H1 (cell line): ENCODE data around the gene DCP2. TPM values are rescaled to one million over a fixed set of nuclear protein-coding genes. Genes with fewer than 3 reads are reported as not detected.

Source experiments
- CTCF ChIA-PET: fragments of 300-600 bp; sonication (Branson Sonifier 250); formaldehyde crosslinking; loops from one replicate; lab custom pipeline; 2021; ENCODE audit not compliant: partially characterized antibody; lab: Charles Lee
- POLR2A ChIA-PET: fragments of 300-600 bp; sonication (Branson Sonifier 250); formaldehyde crosslinking; loops from one replicate; lab custom pipeline; 2021; ENCODE audit warnings: inconsistent platforms; ENCODE audit not compliant: partially characterized antibody; lab: Charles Lee
- DNase-seq, 2 experiments: peaks; one replicate each; pipeline versions ENCODE4 v3.0.0 to v3.0.0-alpha.2; 2010 to 2022; ENCODE audit warnings: low spot score in 2 of 2, low read depth in 1 of 2, mixed read lengths in 1 of 2
- FAIRE-seq: peaks from 2 replicates; lab custom pipeline; 2011; peaks lifted over from hg19 to GRCh38; lab: Jason Lieb, UNC
- H2AFZ ChIP-seq: 2 replicates; pipeline ENCODE4 v1.8.1; 2012; ENCODE audit warnings: low read length, inconsistent platforms
- H2AK5ac ChIP-seq: 2 replicates; pipeline ENCODE4 v1.6.1; 2013; ENCODE audit warnings: low read depth, low read length
- H2BK120ac ChIP-seq: replicated peaks from 2 replicates; pipeline ENCODE3; 2013; ENCODE audit warnings: low read depth, low read length, inconsistent platforms
- H2BK12ac ChIP-seq: 2 replicates; pipeline ENCODE4 v1.6.1; 2013; ENCODE audit warnings: low read depth, low read length
- H2BK15ac ChIP-seq: 2 replicates; pipeline ENCODE4 v1.6.1; 2013; ENCODE audit warnings: low read length
- H2BK20ac ChIP-seq: 2 replicates; pipeline ENCODE4 v1.6.1; 2013; ENCODE audit warnings: low read length
- H2BK5ac ChIP-seq: 2 replicates; pipeline ENCODE4 v1.6.1; 2013; ENCODE audit warnings: low read depth, low read length
- H3K14ac ChIP-seq: 2 replicates; pipeline ENCODE4 v1.6.1; 2013; ENCODE audit warnings: inconsistent platforms; ENCODE audit not compliant: insufficient read length
- H3K18ac ChIP-seq: 2 replicates; pipeline ENCODE4 v1.6.1; 2013; ENCODE audit warnings: low read length; ENCODE audit errors: extremely low read depth
- H3K23ac ChIP-seq: 2 replicates; pipeline ENCODE4 v1.6.1; 2013; ENCODE audit warnings: inconsistent platforms; ENCODE audit not compliant: insufficient read length
- H3K23me2 ChIP-seq: 2 replicates; pipeline ENCODE4 v1.6.1; 2013; ENCODE audit warnings: low read depth, low read length
- H3K27ac ChIP-seq: 2 replicates; pipeline ENCODE4 v1.6.1; 2011; ENCODE audit warnings: low read depth, low read length, inconsistent platforms
- H3K27me3 ChIP-seq, 4 experiments: replicated peaks in 1 of 4; 1 replicate in 1 of 4; 2 replicates in 3 of 4; pipeline versions ENCODE4 v1.6.1 to v1.8.1; 2011 to 2013; ENCODE audit warnings: low read length in 3 of 4, mild to moderate bottlenecking in 3 of 4, inconsistent platforms in 2 of 4, mixed read lengths in 2 of 4, moderate library complexity in 1 of 4; ENCODE audit not compliant: control insufficient read depth in 3 of 4, insufficient read depth in 3 of 4; ENCODE audit errors: extremely low read depth in 1 of 4
- H3K36me3 ChIP-seq, 4 experiments: 2 replicates each; pipeline versions ENCODE4 v1.6.1 to v1.8.1; 2011 to 2013; ENCODE audit warnings: mild to moderate bottlenecking in 4 of 4, low read length in 3 of 4, moderate library complexity in 2 of 4, control low read depth in 1 of 4, inconsistent platforms in 1 of 4; ENCODE audit not compliant: insufficient read depth in 4 of 4, control insufficient read depth in 2 of 4
- H3K4ac ChIP-seq: replicated peaks from 2 replicates; pipeline ENCODE3; 2013; ENCODE audit warnings: low read length, low read depth, mixed read lengths, inconsistent platforms; ENCODE audit not compliant: insufficient read length
- H3K4me1 ChIP-seq, 4 experiments: replicated peaks in 1 of 4; 1 replicate in 1 of 4; 2 replicates in 3 of 4; pipeline versions ENCODE4 v1.6.1 to v1.8.1; 2011 to 2013; ENCODE audit warnings: low read length in 3 of 4, inconsistent platforms in 2 of 4, mixed read lengths in 1 of 4; ENCODE audit not compliant: insufficient read depth in 4 of 4, control insufficient read depth in 3 of 4
- H3K4me2 ChIP-seq, 2 experiments: 2 replicates each; pipeline versions ENCODE4 v1.6.1 to v1.8.1; 2011 to 2013; ENCODE audit warnings: low read depth in 2 of 2, low read length in 2 of 2, control low read depth in 1 of 2, inconsistent platforms in 1 of 2, mild to moderate bottlenecking in 1 of 2; ENCODE audit not compliant: insufficient read depth in 1 of 2
- H3K4me3 ChIP-seq, 4 experiments: fragments of 200-600, 300-600 bp in 1 of 4; sonication (generic), shearing (Covaris generic), sonication (Bioruptor Twin) in 1 of 4; 2 replicates each; pipeline versions ENCODE4 v1.5.1 to v1.8.1; 2011 to 2016; ENCODE audit warnings: low read length in 4 of 4, low read depth in 3 of 4, control low read depth in 2 of 4, inconsistent platforms in 2 of 4, mild to moderate bottlenecking in 2 of 4, mixed read lengths in 1 of 4, moderate library complexity in 1 of 4; ENCODE audit not compliant: insufficient read depth in 2 of 4; ENCODE audit errors: extremely low read depth in 1 of 4
- H3K56ac ChIP-seq: replicated peaks from 2 replicates; pipeline ENCODE3; 2013; ENCODE audit warnings: low read depth, mild to moderate bottlenecking, mixed read lengths, low read length, inconsistent platforms; ENCODE audit not compliant: insufficient read length
- H3K79me1 ChIP-seq: 2 replicates; pipeline ENCODE4 v1.6.1; 2013; ENCODE audit warnings: low read depth, low read length, control low read depth
- H3K79me2 ChIP-seq, 2 experiments: 2 replicates each; pipeline versions ENCODE4 v1.6.1 to v1.8.1; 2012 to 2013; ENCODE audit warnings: low read length in 2 of 2, mild to moderate bottlenecking in 2 of 2, inconsistent platforms in 1 of 2; ENCODE audit not compliant: insufficient read depth in 2 of 2, control insufficient read depth in 1 of 2
- H3K9ac ChIP-seq, 4 experiments: replicated peaks in 1 of 4; 1 replicate in 1 of 4; 2 replicates in 3 of 4; pipeline versions ENCODE4 v1.6.1 to v1.8.1; 2011 to 2013; ENCODE audit warnings: low read depth in 3 of 4, low read length in 3 of 4, control low read depth in 2 of 4, mild to moderate bottlenecking in 2 of 4, moderate library complexity in 2 of 4, inconsistent platforms in 1 of 4; ENCODE audit errors: extremely low read depth in 1 of 4
- H3K9me3 ChIP-seq, 2 experiments: 2 replicates each; pipeline versions ENCODE4 v1.6.1 to v1.8.1; 2012 to 2013; ENCODE audit warnings: mild to moderate bottlenecking in 2 of 2, moderate library complexity in 2 of 2, control low read depth in 1 of 2, inconsistent platforms in 1 of 2, low read depth in 1 of 2, low read length in 1 of 2, mixed read lengths in 1 of 2; ENCODE audit not compliant: insufficient read depth in 2 of 2
- H4K20me1 ChIP-seq, 2 experiments: replicated peaks in 1 of 2; 2 replicates each; pipeline versions ENCODE3 to v1.8.1; 2011 to 2013; ENCODE audit warnings: inconsistent platforms in 2 of 2, low read length in 2 of 2, mild to moderate bottlenecking in 1 of 2; ENCODE audit not compliant: insufficient read depth in 2 of 2, control insufficient read depth in 1 of 2
- H4K5ac ChIP-seq: 2 replicates; pipeline ENCODE4 v1.6.1; 2013; ENCODE audit warnings: low read length, low read depth, mixed read lengths, inconsistent platforms; ENCODE audit not compliant: insufficient read length
- H4K8ac ChIP-seq: 2 replicates; pipeline ENCODE4 v1.8.0; 2013; ENCODE audit warnings: mild to moderate bottlenecking, moderate library complexity, low read length, inconsistent platforms; ENCODE audit not compliant: insufficient read depth; ENCODE audit errors: extremely low read depth
- H4K91ac ChIP-seq: replicated peaks from 2 replicates; pipeline ENCODE3; 2013; ENCODE audit warnings: low read length, mixed read lengths, inconsistent platforms; ENCODE audit not compliant: insufficient read length
- CEBPB ChIP-seq: IDR thresholded peaks from 2 replicates; pipeline ENCODE4 v1.6.1; 2012; ENCODE audit warnings: low read depth, low read length
- CTBP2 ChIP-seq: IDR thresholded peaks from 2 replicates; pipeline ENCODE4 v1.7.0; 2011; ENCODE audit warnings: borderline replicate concordance, mild to moderate bottlenecking, moderate library complexity, mixed read lengths, low read length; ENCODE audit not compliant: insufficient read depth, insufficient read length
- JUN ChIP-seq: IDR thresholded peaks from 2 replicates; pipeline ENCODE4 v1.6.1; 2011; ENCODE audit warnings: low read depth, mild to moderate bottlenecking, improper control_type of control experiment, low read length
- KDM1A ChIP-seq: fragments of 200-600, 300-600 bp; sonication (generic); IDR thresholded peaks from 2 replicates; pipeline ENCODE4 v1.7.1; 2016; ENCODE audit warnings: mild to moderate bottlenecking, low read length, borderline replicate concordance
- SP4 ChIP-seq: IDR thresholded peaks from 2 replicates; pipeline ENCODE4 v1.6.1; 2012; ENCODE audit warnings: low read length, inconsistent platforms
- TAF7 ChIP-seq: optimal IDR thresholded peaks from 2 replicates; pipeline ENCODE3; 2011; ENCODE audit warnings: low read depth, mild to moderate bottlenecking, inconsistent platforms, low read length, moderate library complexity, borderline replicate concordance
- WGBS, 2 experiments: shearing (Covaris generic) in 1 of 2; methylation state at CpG; one replicate each; pipeline versions ENCODE4 v1.1.6 to v1.1.7; 2013 to 2015; ENCODE audit warnings: low lambda C conversion rate in 2 of 2, mixed read lengths in 2 of 2, inconsistent platforms in 1 of 2, low coverage in 1 of 2, missing lambda C conversion rate in 1 of 2; ENCODE audit not compliant: insufficient replicate concordance in 2 of 2, insufficient coverage in 1 of 2, insufficient read length in 1 of 2; ENCODE audit errors: extremely low coverage in 1 of 2, missing lambda C conversion rate in 1 of 2; 5-methylcytosine and 5-hydroxymethylcytosine counted together
- polyA plus RNA-seq, 7 experiments: library from polyadenylated mRNA; depleted of rRNA in 3 of 7; stranded (reverse) in 5 of 7; unstranded in 2 of 7; fragments of >200 nt in 5 of 7; fragments of 200-250 nt in 2 of 7; gene quantifications; 1 replicate in 5 of 7; 2 replicates in 1 of 7; 4 replicates in 1 of 7; pipeline versions ENCODE4 v1.2.1 to v1.2.3, GENCODE V29; 2011 to 2013; ENCODE audit warnings: missing spikeins in 2 of 7, mixed read lengths in 2 of 7
- total RNA-seq: library from RNA; stranded (reverse); fragmentation: NEBNext Ultra II Directional; extraction: Animal tissue kit (Norgen Biotek cat#: 25700); gene quantifications from 2 replicates; pipeline ENCODE4 v1.2.1, GENCODE V29; 2021

Gene DCP2
- total and polyA plus RNA-seq, 2 of the 8 experiments (the other 6 are each of a cell fraction or from before 2014, with no cell fraction given): 14.4 to 162 TPM

- no peak overlapping the region for H3K14ac ChIP-seq
- no peak for TF ChIP-seq CTBP2
- TF ChIP-seq SP4: no peak
- TF ChIP-seq CEBPB: no peak
- no peak for TF ChIP-seq JUN
- TF ChIP-seq KDM1A: no peak
- TF ChIP-seq TAF7: no peak
- TF ChIP-seq, all 59 proteins: peak for 0
- Histone ChIP-seq H3K79me1 (no peaks in the 10 kb centered on the region), H2BK15ac (no peak overlapping the region), H2BK120ac (no peak overlapping the region), H3K79me2 (no peaks in the 10 kb centered on the region), H3K27me3 (no peaks in the 10 kb centered on the region), H4K5ac (no peak overlapping the region), H3K4me3 (no peak overlapping the region), H3K4ac (no peak overlapping the region), H3K9ac (no peak overlapping the region), H3K36me3 (no peaks in the 10 kb centered on the region), H3K4me2 (no peak overlapping the region), H4K8ac (no peak overlapping the region), H3K23me2 (no peaks in the 10 kb centered on the region), H2BK12ac (no peak overlapping the region), H4K91ac (no peak overlapping the region), H2AK5ac (no peak overlapping the region), H3K9me3 (no peaks in the 10 kb centered on the region), H2BK5ac (no peak overlapping the region), H2AFZ (no peak overlapping the region), H4K20me1 (no peaks in the 10 kb centered on the region), H3K4me1 (peaks cover 2 to 10% (median 4%) of the 10 kb centered on the region in 4 experiments; a peak in 6 of 7 replicates), H3K56ac (no peak overlapping the region), H3K23ac (no peak overlapping the region), H3K27ac (no peak overlapping the region), H2BK20ac (no peak overlapping the region), H3K18ac (no peak overlapping the region)
- FAIRE-seq: no peak
- CTCF ChIA-PET: interaction anchor here (0.6 to 2.8 kb wide), 3 partner anchors 33 to 258 kb away, joined by 3 to 13 read pairs (median 3); no protein-coding TSS in a partner anchor
- DNase-seq: peak in 1 of 2 experiments; percentile 38
- 85% methylated on average over 14 of the region's 14 CpGs; no CpG with 5 or more reads in 1 of the 2 experiments for WGBS, 2 experiments
- POLR2A ChIA-PET: no interaction called here
Observed at GRCh38 chr5:113039229-113039933, 62.8 kb downstream of the DCP2 start.
